Measurements from ENCODE around the gene SNAI1. TPM values are rescaled to one million over a fixed set of nuclear protein-coding genes. Genes with fewer than 3 reads are reported as not detected.
"Not testable (repeated sequence)": the region's sequence is repeated elsewhere in the genome, so short reads cannot be mapped to it uniquely, and the experiment has no call there.

The SNAI1 gene
- total RNA-seq, 1 donor from 2014 or later = 1.6 TPM

GRCh38 chr20:49999329-49999728, 16.5 kb downstream of the SNAI1 start:
- DNase-seq (ENCODE audit: low spot score) = no peak
- Mint-ChIP-seq H3K27me3 (ENCODE audit: low read depth) (no peaks in the 10 kb centered on the region), H3K36me3 (ENCODE audit: low read depth) (no peaks in the 10 kb centered on the region), H3K4me3 (ENCODE audit: low read depth) (no peak overlapping the region), H3K4me1 (ENCODE audit: low read depth) (peaks cover 9% of the 10 kb centered on the region), H3K9me3 (no peaks in the 10 kb centered on the region), H3K27ac (no peak overlapping the region)
- intact Hi-C loops (cut with micrococcal nuclease) = no loop called here

DNA sequence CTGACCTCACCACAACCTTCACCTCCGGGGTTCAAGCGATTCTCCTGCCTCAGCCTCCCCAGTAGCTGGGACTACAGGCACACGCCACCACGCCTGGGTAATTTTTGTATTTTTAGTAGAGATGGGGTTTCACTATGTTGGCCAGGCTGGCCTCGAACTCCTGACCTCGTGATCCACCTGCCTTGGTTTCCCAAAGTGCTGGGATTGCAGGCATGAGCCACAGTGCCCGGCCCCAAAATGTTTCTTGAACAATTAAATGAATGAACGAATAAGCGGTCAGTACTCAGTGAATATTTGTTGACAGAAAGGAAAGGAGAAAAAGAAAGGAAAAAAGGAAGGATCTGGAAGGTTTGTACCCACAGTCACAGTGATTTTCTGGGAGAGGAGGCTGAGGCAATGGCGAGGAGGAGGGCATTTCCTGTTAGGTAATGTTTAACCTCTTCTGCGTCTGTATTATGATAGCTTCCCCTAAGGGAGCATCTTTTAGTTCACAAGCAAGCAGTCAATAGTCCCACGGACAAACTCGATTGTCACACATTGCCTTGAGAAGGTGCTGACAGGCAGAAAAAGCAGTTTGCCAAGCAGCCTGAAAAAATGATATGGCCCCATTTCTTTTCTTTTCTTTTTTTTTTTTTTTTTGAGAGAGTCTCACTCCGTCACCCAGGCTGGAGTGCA, 17.9 kb downstream of the SNAI1 start:
- H3K4me3 Mint-ChIP-seq (ENCODE audit: low read depth); DNase-seq (ENCODE audit: low spot score); H3K9me3 Mint-ChIP-seq; H3K27me3 Mint-ChIP-seq (ENCODE audit: low read depth); H3K27ac Mint-ChIP-seq; intact Hi-C loops (cut with micrococcal nuclease); H3K36me3 Mint-ChIP-seq (ENCODE audit: low read depth): not testable (repeated sequence)
- peaks cover 16% of the 10 kb centered on the region for H3K4me1 Mint-ChIP-seq (ENCODE audit: low read depth)

DNA sequence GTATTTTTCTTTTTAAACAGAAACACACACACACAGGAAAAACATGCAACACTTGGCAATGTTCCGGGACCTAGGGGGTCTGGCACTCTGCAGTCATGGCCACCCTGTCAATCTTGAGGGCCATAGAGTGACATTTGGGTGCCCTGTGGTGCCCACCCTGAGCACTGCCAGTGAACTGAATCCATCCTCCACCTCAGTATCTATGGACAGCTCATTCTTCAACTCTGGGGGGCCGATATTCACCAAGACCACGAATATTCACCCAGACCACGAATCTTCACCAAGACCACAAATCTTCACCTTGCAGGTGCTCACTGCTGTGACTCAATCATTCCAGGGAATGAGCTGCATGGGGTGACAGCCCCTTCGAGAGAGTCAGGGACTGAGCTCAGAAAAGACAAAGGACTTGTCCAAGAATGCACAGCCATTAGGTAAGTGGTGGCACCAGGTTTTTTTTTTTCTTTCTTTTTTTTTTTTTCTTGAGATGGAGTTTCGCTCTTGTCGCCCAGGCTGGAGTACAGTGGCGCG, 19.1 kb downstream of the SNAI1 start:
- Mint-ChIP-seq H3K36me3 (ENCODE audit: low read depth) (no peaks in the 10 kb centered on the region), H3K27me3 (ENCODE audit: low read depth) (no peaks in the 10 kb centered on the region), H3K4me3 (ENCODE audit: low read depth) (no peak overlapping the region), H3K9me3 (no peaks in the 10 kb centered on the region), H3K27ac (no peak overlapping the region), H3K4me1 (ENCODE audit: low read depth) (peaks cover 18% of the 10 kb centered on the region)
- DNase-seq (ENCODE audit: low spot score) = no peak
- intact Hi-C loops (cut with micrococcal nuclease) = no loop called here

GRCh38 chr20:50003253-50003656, 20.5 kb downstream of the SNAI1 start:
- DNase-seq (ENCODE audit: low spot score) = no peak
- Mint-ChIP-seq H3K27ac (no peak overlapping the region), H3K4me1 (ENCODE audit: low read depth) (peaks cover 18% of the 10 kb centered on the region), H3K27me3 (ENCODE audit: low read depth) (no peaks in the 10 kb centered on the region), H3K9me3 (no peaks in the 10 kb centered on the region), H3K4me3 (ENCODE audit: low read depth) (no peak overlapping the region), H3K36me3 (ENCODE audit: low read depth) (no peaks in the 10 kb centered on the region)
- intact Hi-C loops (cut with micrococcal nuclease) = no loop called here

DNA sequence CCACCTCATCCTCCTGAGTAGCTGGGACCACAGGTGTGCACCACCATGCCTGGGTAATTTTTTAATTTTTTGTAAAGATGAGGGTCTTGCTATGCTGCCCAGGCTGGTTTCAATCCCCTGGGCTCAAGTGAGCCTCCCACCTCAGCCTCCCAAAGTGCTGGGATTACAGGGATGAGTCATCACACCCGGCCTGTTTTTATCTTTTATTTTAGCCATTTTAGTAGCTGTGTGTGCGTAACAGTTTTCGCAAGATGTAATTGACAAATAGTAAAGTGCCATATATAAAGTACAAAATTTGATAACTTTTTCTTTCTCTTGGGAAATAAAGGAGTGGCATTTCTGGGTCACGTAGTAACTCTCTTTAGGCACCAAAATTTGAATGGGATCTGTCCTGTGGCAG, 21.4 kb downstream of the SNAI1 start:
- intact Hi-C loops (cut with micrococcal nuclease) = no loop called here
- H3K27ac Mint-ChIP-seq = no peak overlapping the region

DNA sequence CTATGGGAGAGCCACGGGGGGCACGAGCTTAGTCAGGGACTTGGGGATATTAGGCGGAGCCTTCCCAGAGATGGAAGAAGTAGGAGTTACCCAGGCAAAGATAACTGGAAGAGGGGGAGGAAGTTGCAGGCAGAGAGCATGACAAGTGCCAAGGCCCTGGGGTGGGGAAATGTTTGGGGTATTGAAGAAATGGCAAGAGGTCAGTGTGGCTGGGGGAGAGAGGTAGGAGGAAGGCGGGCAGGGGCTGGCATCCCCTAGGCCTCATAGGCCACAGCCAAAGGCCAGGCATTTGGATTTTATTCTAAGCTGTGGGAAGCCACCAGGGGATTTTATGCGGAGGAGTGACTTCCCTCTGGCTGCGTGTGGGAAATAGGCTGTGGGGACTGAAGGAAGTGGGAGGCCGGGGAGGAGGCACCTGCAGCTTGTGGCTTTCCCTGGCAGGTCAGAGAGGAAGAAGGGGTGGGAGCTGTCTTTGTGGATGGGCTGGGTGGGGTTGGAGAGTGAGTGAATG, 22.7 kb downstream of the SNAI1 start:
- Mint-ChIP-seq H3K27ac (no peak overlapping the region), H3K4me3 (ENCODE audit: low read depth) (no peak overlapping the region), H3K4me1 (ENCODE audit: low read depth) (peaks cover 14% of the 10 kb centered on the region), H3K9me3 (no peaks in the 10 kb centered on the region), H3K27me3 (ENCODE audit: low read depth) (peaks cover 3% of the 10 kb centered on the region), H3K36me3 (ENCODE audit: low read depth) (no peaks in the 10 kb centered on the region)
- intact Hi-C loops (cut with micrococcal nuclease) = no loop called here
- no peak for DNase-seq (ENCODE audit: low spot score)

More for the DNA sequence above, 21.4 kb downstream of the SNAI1 start:
- H3K4me3 Mint-ChIP-seq (ENCODE audit: low read depth) = no peak overlapping the region
- no peaks in the 10 kb centered on the region for H3K9me3 Mint-ChIP-seq
- no peaks in the 10 kb centered on the region for H3K36me3 Mint-ChIP-seq (ENCODE audit: low read depth)
- peaks cover 18% of the 10 kb centered on the region for H3K4me1 Mint-ChIP-seq (ENCODE audit: low read depth)
- no peaks in the 10 kb centered on the region for H3K27me3 Mint-ChIP-seq (ENCODE audit: low read depth)
- DNase-seq (ENCODE audit: low spot score) = no peak

GRCh38 chr20:50007369-50007768, 24.6 kb downstream of the SNAI1 start:
- H3K27ac Mint-ChIP-seq = no peak overlapping the region
- H3K4me1 Mint-ChIP-seq (ENCODE audit: low read depth) = peaks cover 14% of the 10 kb centered on the region
- no peak overlapping the region for H3K4me3 Mint-ChIP-seq (ENCODE audit: low read depth)
- peaks cover 3% of the 10 kb centered on the region for H3K27me3 Mint-ChIP-seq (ENCODE audit: low read depth)
- DNase-seq (ENCODE audit: low spot score) = no peak
- H3K36me3 Mint-ChIP-seq (ENCODE audit: low read depth) = no peaks in the 10 kb centered on the region
- intact Hi-C loops (cut with micrococcal nuclease) = no loop called here
- H3K9me3 Mint-ChIP-seq = no peaks in the 10 kb centered on the region

DNA sequence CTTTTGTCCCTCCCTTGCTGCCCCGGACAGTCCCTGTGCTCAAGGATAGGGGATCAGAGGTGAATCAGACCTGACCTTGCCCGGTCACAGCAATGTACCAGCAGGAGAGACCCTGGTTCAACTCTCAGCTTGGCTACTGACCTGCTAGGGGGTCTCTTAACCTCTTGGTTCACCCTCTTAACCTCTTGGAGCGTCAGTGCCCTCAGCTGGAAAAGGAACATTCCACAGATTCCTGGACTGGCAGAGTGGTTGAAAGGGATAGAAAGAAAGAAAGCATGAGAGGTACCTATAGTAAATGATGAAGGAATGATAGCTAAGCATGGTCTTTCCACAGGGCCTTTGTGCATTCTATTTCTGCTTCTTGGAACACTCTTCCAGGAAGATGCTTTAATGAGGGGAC, 25.2 kb downstream of the SNAI1 start:
- Mint-ChIP-seq H3K27me3 (ENCODE audit: low read depth) (peaks cover 3% of the 10 kb centered on the region), H3K9me3 (no peaks in the 10 kb centered on the region), H3K27ac (no peak overlapping the region), H3K36me3 (ENCODE audit: low read depth) (no peaks in the 10 kb centered on the region), H3K4me3 (ENCODE audit: low read depth) (no peak overlapping the region), H3K4me1 (ENCODE audit: low read depth) (peaks cover 17% of the 10 kb centered on the region)
- DNase-seq (ENCODE audit: low spot score) = no peak
- intact Hi-C loops (cut with micrococcal nuclease) = no loop called here

DNA sequence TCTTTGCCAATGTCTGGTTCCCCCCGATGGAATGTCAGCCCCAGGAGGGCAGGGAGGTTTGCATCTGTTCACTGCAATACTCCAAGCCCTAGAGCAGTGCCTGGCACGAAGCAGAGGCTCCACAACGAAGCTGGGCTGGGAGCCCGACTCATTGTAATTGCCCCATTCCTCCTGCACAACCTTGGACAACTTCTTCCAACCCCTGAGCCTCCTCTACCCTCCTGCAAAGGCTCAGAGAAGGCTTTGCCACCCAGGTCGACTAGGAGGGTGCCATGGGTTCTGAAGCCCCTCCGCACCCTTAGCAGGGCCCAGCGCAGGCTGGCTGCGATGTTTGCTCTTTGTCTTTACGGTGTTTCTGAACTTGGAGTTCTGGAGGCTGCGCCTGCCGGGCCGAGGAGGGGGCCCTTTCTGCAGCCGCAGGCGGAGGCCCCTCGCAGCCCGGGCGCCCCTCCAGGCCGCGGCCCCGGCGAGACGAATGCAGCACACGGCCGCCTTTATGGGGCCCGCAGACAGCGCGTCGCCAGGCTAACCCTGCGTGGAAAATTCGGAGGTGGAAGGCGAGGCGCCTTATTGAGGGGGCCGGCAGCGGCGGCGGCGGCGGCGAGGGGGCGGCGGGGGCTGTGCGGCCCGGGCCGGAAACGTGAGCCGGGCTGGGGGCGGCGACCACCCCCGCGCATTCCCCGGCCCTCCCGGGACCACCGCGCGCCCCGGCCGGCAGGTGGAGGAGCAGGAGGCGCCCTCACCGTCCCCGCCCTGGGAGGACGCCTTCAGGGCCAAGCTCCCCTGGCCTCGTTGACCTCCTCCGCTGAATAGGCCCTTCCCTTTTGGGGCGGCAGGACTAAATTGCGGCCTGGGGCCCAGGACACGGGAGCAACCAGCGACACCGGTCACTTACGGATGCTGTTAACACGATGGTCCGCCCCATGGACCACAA, 27.0 kb downstream of the SNAI1 start:
- intact Hi-C loops (cut with micrococcal nuclease) = no loop called here
- Mint-ChIP-seq H3K27ac (no peak overlapping the region), H3K36me3 (ENCODE audit: low read depth) (no peaks in the 10 kb centered on the region), H3K9me3 (no peaks in the 10 kb centered on the region), H3K4me3 (ENCODE audit: low read depth) (no peak overlapping the region), H3K4me1 (ENCODE audit: low read depth) (peaks cover 13% of the 10 kb centered on the region), H3K27me3 (ENCODE audit: low read depth) (peaks cover 3% of the 10 kb centered on the region)
- DNase-seq (ENCODE audit: low spot score) = no peak

DNA sequence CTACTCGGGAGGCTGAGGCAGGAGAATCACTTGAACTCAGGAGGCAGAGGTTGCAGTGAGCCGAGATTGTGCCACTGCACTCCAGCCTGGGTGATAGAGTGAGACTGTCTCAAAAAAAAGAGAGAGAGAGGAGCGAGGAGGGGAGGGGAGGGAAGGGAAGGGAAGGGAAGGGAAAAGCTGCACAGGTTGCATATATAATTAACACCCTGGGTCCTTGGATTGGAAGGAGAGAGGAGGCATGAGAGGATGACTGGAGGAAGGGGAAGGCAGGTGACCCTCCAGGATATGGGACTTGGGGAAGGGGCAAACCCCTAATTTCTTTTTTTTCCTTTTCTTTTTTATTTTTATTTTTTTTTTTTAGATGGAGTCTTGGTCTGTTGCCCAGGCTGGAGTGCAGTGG, 28.8 kb downstream of the SNAI1 start:
- H3K27me3 Mint-ChIP-seq (ENCODE audit: low read depth); H3K36me3 Mint-ChIP-seq (ENCODE audit: low read depth); H3K9me3 Mint-ChIP-seq; H3K4me1 Mint-ChIP-seq (ENCODE audit: low read depth); H3K4me3 Mint-ChIP-seq (ENCODE audit: low read depth); DNase-seq (ENCODE audit: low spot score); intact Hi-C loops (cut with micrococcal nuclease); H3K27ac Mint-ChIP-seq: not testable (repeated sequence)

- Mint-ChIP-seq H3K27ac (no peak overlapping the region), H3K9me3 (no peaks in the 10 kb centered on the region), H3K27me3 (ENCODE audit: low read depth) (peaks cover 3% of the 10 kb centered on the region), H3K36me3 (ENCODE audit: low read depth) (no peaks in the 10 kb centered on the region), H3K4me1 (ENCODE audit: low read depth) (peaks cover 5% of the 10 kb centered on the region), H3K4me3 (ENCODE audit: low read depth) (no peak overlapping the region)
- no peak for DNase-seq (ENCODE audit: low spot score)
- intact Hi-C loops (cut with micrococcal nuclease) = no loop called here
Measured at GRCh38 chr20:50012282-50013263, 29.8 kb downstream of the SNAI1 start.

GRCh38 chr20:50013976-50014375, 31.2 kb downstream of the SNAI1 start:
- peaks cover 5% of the 10 kb centered on the region for H3K4me1 Mint-ChIP-seq (ENCODE audit: low read depth)
- intact Hi-C loops (cut with micrococcal nuclease) = no loop called here
- no peaks in the 10 kb centered on the region for H3K36me3 Mint-ChIP-seq (ENCODE audit: low read depth)
- H3K9me3 Mint-ChIP-seq = no peaks in the 10 kb centered on the region
- H3K4me3 Mint-ChIP-seq (ENCODE audit: low read depth) = no peak overlapping the region
- peaks cover 3% of the 10 kb centered on the region for H3K27me3 Mint-ChIP-seq (ENCODE audit: low read depth)
- no peak overlapping the region for H3K27ac Mint-ChIP-seq
- no peak for DNase-seq (ENCODE audit: low spot score)

Data from activated T-helper 2 cell treated with anti-CD3 and anti-CD28 coated beads, Interferon-gamma antibody, Interleukin-2, Interleukin-4, amounts not matched to agents 10 μg/mL and 5 μg/mL and 100 μg/mL, durations not matched to agents 14 hours and 24 hours and 36 hours (primary cell).